PFSK-1 (cell line): ENCODE measurements around the gene DDX10.

Experiments
- POLR2AphosphoS5 ChIP-seq: IDR thresholded peaks from 2 replicates; pipeline ENCODE4 v1.6.1; 2012; ENCODE audit warnings: low read depth, mild to moderate bottlenecking, control low read depth, low read length, moderate library complexity
- SIN3A ChIP-seq: IDR thresholded peaks from 2 replicates; pipeline ENCODE4 v1.6.1; 2012; ENCODE audit warnings: mild to moderate bottlenecking, low read length, moderate library complexity, borderline replicate concordance; ENCODE audit not compliant: insufficient read depth
- TAF1 ChIP-seq: IDR thresholded peaks from 2 replicates; pipeline ENCODE4 v1.6.1; 2012; ENCODE audit warnings: low read length, control low read depth, borderline replicate concordance; ENCODE audit not compliant: insufficient read depth

- TF ChIP-seq TAF1 (no peak), POLR2AphosphoS5 (no peak), SIN3A (no peak)
Measured at GRCh38 chr11:108960501-108960900, 295.6 kb downstream of the DDX10 start.
